ENCODE data around the gene STAU1.

DNA sequence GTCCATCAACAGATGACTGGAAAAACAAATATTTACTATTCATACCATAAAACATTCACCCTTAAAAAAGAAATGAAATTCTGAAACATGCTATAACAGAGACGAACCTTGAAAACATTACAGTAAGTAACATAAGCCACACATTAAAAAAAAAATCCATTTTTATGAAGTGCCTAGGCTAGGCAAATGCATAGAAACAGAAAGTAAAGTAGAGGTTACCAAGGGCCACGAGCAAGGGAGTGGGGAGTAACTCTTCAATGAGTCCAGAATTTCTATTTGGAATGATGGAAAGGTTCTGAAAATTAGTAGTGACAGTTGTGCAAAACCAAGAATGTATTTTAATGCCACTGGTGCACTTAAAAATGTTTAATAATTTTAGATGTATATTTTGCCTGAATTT is 47.7 kb downstream of the STAU1 start:
- TF ChIP-seq, protein P1, sequence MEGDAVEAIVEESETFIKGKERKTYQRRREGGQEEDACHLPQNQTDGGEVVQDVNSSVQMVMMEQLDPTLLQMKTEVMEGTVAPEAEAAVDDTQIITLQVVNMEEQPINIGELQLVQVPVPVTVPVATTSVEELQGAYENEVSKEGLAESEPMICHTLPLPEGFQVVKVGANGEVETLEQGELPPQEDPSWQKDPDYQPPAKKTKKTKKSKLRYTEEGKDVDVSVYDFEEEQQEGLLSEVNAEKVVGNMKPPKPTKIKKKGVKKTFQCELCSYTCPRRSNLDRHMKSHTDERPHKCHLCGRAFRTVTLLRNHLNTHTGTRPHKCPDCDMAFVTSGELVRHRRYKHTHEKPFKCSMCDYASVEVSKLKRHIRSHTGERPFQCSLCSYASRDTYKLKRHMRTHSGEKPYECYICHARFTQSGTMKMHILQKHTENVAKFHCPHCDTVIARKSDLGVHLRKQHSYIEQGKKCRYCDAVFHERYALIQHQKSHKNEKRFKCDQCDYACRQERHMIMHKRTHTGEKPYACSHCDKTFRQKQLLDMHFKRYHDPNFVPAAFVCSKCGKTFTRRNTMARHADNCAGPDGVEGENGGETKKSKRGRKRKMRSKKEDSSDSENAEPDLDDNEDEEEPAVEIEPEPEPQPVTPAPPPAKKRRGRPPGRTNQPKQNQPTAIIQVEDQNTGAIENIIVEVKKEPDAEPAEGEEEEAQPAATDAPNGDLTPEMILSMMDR (optimal IDR thresholded peaks at IDR 0.05 in 1 of 3, IDR thresholded peaks at IDR 0.05 in 1 of 3, conservative IDR thresholded peaks at IDR 0.05 in 1 of 3; ENCODE audit: extremely low read depth in 1 of 3, insufficient read depth in 2 of 3, low read length in 3 of 3): no peak
- TF ChIP-seq EZH2 (IDR thresholded peaks at IDR 0.05; ENCODE audit: low read length): no peak
